ENCODE data around the gene KMT2C. TPM values are rescaled to one million over a fixed set of nuclear protein-coding genes. Genes with fewer than 3 reads are reported as not detected.

Gene KMT2C
- total and polyA plus RNA-seq, 4 donors: 6.3 to 35.3 (median 19.3) TPM

DNA sequence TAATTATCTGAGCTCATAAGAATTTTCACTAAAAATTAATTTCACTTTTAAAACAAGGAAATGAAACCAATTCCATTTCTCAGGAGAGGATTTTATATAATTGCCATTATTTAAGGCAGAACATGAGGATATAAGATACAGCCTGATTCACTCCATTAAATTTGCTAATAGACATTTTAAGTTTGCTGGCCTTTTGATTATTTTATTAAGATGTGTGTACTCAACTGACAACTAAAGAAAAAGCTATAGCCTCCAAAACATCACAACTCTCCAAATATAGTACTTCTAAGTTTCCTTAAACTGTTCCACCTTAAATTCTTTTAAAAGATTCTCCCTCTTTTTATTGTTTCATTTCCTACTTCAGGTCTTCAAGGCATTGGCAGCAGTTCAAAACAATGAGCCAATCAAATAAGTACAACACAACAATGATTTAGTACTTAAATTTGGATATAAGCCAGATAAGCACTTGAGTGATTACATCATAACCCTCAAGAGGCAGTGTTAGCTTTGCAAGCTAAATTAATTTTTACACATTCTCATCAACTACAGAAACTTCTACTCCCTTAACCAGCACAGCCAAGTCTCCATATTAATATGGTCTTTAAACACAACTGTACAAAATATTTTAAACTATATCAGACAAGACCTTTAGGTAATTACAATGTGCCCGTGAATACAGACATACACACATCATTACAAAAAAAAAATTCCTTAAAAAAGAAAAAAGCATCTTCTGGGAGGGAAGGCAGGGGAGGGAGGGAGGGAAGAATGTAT is 121.8 kb downstream of the KMT2C start:
- no peaks in the 10 kb centered on the region for H3K9me3 ChIP-seq (ENCODE audit: control insufficient read depth in 4 of 4, low read length in 3 of 4)
- H3K27me3 ChIP-seq (ENCODE audit: control insufficient read depth in 4 of 4, insufficient read depth in 4 of 4, low read length in 3 of 4): no peaks in the 10 kb centered on the region
- H3K9ac ChIP-seq (ENCODE audit: low read depth in 1 of 2, low read length in 2 of 2): peak overlapping the region in 1 of 2 donors; percentile 21
- peaks cover 0 to 16% (median 5%) of the 10 kb centered on the region in 4 donors for H3K36me3 ChIP-seq (ENCODE audit: control insufficient read depth in 4 of 4, insufficient read depth in 3 of 4, low read depth in 1 of 4, low read length in 3 of 4)
- no peak overlapping the region for H3K4me3 ChIP-seq (ENCODE audit: low read depth in 1 of 3, low read length in 3 of 3)
- H3K4me1 ChIP-seq (ENCODE audit: control insufficient read depth in 4 of 4, insufficient read depth in 4 of 4, low read length in 3 of 4): peaks cover 0 to 6% (median 1%) of the 10 kb centered on the region in 4 donors
- DNase-seq (ENCODE audit: low spot score): no peak
- 89% methylated on average over 1 of the region's 1 CpG for WGBS
- no peak overlapping the region for H3K27ac ChIP-seq (ENCODE audit: low read depth in 1 of 2, low read length in 2 of 2)
- TF ChIP-seq YY1 (IDR thresholded peaks at IDR 0.05) (no peak), NR2F2 (IDR thresholded peaks at IDR 0.05) (no peak), FOXA1 (IDR thresholded peaks at IDR 0.05) (no peak), RXRA (IDR thresholded peaks at IDR 0.05) (no peak), SP1 (IDR thresholded peaks at IDR 0.05) (no peak), FOXA2 (IDR thresholded peaks at IDR 0.05) (no peak), TAF1 (conservative IDR thresholded peaks at IDR 0.05) (no peak)
- TF ChIP-seq, protein P1, sequence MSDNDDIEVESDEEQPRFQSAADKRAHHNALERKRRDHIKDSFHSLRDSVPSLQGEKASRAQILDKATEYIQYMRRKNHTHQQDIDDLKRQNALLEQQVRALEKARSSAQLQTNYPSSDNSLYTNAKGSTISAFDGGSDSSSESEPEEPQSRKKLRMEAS (IDR thresholded peaks at IDR 0.05): no peak

DNA sequence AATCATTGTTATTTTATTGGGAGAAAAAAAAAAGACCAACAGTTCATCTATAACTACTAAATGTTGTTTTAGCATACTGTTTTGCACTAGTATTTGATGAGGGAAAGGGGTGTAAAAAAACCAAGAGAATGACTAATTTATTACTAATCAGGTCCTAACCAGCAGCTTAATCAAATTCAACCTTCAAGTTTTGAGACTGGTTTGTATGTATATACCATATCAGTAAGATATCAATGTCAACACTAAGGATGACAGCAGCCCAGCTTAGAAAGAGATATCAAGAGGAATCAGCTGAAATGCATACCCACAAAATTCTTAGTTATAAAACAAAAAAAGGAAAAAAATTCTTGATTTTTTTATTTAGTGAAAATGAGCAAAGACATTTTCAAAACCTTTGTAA is 122.6 kb downstream of the KMT2C start:
- no peak overlapping the region for H3K27ac ChIP-seq (ENCODE audit: low read depth in 1 of 2, low read length in 2 of 2)
- TF ChIP-seq EGR1 (IDR thresholded peaks at IDR 0.05; ENCODE audit: low read depth in 2 of 2): no peak
- TF ChIP-seq RAD21 (IDR thresholded peaks at IDR 0.05): no peak
- TF ChIP-seq YY1 (IDR thresholded peaks at IDR 0.05): no peak
- no peak for TF ChIP-seq HNF4A (conservative IDR thresholded peaks at IDR 0.05)
- no peak for TF ChIP-seq FOXA1 (IDR thresholded peaks at IDR 0.05)
- TF ChIP-seq, protein P1 (IDR thresholded peaks at IDR 0.05): no peak
- no peak for TF ChIP-seq HNF4G (IDR thresholded peaks at IDR 0.05)
- no peak for TF ChIP-seq NR2F2 (IDR thresholded peaks at IDR 0.05)
- TF ChIP-seq, protein P2, sequence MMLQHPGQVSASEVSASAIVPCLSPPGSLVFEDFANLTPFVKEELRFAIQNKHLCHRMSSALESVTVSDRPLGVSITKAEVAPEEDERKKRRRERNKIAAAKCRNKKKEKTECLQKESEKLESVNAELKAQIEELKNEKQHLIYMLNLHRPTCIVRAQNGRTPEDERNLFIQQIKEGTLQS (IDR thresholded peaks at IDR 0.05): no peak
- TF ChIP-seq, protein P3, sequence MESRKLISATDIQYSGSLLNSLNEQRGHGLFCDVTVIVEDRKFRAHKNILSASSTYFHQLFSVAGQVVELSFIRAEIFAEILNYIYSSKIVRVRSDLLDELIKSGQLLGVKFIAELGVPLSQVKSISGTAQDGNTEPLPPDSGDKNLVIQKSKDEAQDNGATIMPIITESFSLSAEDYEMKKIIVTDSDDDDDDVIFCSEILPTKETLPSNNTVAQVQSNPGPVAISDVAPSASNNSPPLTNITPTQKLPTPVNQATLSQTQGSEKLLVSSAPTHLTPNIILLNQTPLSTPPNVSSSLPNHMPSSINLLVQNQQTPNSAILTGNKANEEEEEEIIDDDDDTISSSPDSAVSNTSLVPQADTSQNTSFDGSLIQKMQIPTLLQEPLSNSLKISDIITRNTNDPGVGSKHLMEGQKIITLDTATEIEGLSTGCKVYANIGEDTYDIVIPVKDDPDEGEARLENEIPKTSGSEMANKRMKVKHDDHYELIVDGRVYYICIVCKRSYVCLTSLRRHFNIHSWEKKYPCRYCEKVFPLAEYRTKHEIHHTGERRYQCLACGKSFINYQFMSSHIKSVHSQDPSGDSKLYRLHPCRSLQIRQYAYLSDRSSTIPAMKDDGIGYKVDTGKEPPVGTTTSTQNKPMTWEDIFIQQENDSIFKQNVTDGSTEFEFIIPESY (IDR thresholded peaks at IDR 0.05): no peak
- TF ChIP-seq SP1 (IDR thresholded peaks at IDR 0.05): no peak
- TF ChIP-seq, protein P4, sequence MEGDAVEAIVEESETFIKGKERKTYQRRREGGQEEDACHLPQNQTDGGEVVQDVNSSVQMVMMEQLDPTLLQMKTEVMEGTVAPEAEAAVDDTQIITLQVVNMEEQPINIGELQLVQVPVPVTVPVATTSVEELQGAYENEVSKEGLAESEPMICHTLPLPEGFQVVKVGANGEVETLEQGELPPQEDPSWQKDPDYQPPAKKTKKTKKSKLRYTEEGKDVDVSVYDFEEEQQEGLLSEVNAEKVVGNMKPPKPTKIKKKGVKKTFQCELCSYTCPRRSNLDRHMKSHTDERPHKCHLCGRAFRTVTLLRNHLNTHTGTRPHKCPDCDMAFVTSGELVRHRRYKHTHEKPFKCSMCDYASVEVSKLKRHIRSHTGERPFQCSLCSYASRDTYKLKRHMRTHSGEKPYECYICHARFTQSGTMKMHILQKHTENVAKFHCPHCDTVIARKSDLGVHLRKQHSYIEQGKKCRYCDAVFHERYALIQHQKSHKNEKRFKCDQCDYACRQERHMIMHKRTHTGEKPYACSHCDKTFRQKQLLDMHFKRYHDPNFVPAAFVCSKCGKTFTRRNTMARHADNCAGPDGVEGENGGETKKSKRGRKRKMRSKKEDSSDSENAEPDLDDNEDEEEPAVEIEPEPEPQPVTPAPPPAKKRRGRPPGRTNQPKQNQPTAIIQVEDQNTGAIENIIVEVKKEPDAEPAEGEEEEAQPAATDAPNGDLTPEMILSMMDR (IDR thresholded peaks at IDR 0.05; ENCODE audit: low read depth, low read length, missing input control): no peak
- TF ChIP-seq TAF1 (conservative IDR thresholded peaks at IDR 0.05): no peak

More for the DNA sequence above, 122.6 kb downstream of the KMT2C start:
- Histone ChIP-seq H3K36me3 (ENCODE audit: control insufficient read depth in 4 of 4, insufficient read depth in 3 of 4, low read depth in 1 of 4, low read length in 3 of 4) (peaks cover 0 to 17% (median 7%) of the 10 kb centered on the region in 4 donors), H3K4me1 (ENCODE audit: control insufficient read depth in 4 of 4, insufficient read depth in 4 of 4, low read length in 3 of 4) (peaks cover 0 to 6% (median 1%) of the 10 kb centered on the region in 4 donors), H3K9me3 (ENCODE audit: control insufficient read depth in 4 of 4, low read length in 3 of 4) (no peaks in the 10 kb centered on the region), H3K27me3 (ENCODE audit: control insufficient read depth in 4 of 4, insufficient read depth in 4 of 4, low read length in 3 of 4) (no peaks in the 10 kb centered on the region), H3K9ac (ENCODE audit: low read depth in 1 of 2, low read length in 2 of 2) (no peak overlapping the region), H3K4me3 (ENCODE audit: low read depth in 1 of 3, low read length in 3 of 3) (no peak overlapping the region)
- no peak for DNase-seq (ENCODE audit: low spot score)

Data from liver (tissue), 9 donors.